ENCODE measurements around the gene ABCC3. TPM values are rescaled to one million over a fixed set of nuclear protein-coding genes. Genes with fewer than 3 reads are reported as not detected.

Gene ABCC3
- total RNA-seq, 1 donor from 2014 or later, result 0.73 TPM

DNA sequence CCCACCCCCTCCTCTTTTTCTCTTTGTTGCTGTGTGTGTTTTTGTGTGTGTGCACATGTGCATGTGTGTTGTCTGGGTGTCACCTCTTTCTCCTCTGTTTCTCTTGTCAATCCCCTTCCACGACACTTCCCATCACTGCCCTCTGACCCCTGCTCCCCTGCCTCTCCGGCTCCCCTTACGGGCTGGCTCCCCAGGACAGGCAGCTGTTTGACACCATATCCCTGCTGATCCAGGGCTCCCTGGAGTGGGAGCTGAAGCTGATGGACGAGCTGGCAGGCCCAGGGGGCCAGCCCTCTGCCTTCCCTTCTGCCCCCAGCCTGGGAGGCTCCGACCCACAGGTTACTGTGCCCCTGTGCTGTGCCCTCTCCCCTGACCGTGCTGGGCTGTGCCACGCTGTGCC is 15.2 kb upstream of the ABCC3 start:
- Mint-ChIP-seq H3K27me3 (ENCODE audit: unreplicated experiment) (peaks cover 4% of the 10 kb centered on the region), H3K9me3 (ENCODE audit: unreplicated experiment) (no peaks in the 10 kb centered on the region), H3K4me1 (ENCODE audit: unreplicated experiment) (peaks cover 8% of the 10 kb centered on the region), H3K36me3 (ENCODE audit: unreplicated experiment) (no peaks in the 10 kb centered on the region), H3K4me3 (ENCODE audit: unreplicated experiment) (no peak overlapping the region), H3K27ac (ENCODE audit: unreplicated experiment) (no peak overlapping the region)
- no peak for DNase-seq (ENCODE audit: extremely low spot score, unreplicated experiment)
- TF ChIP-seq CTCF (IDR thresholded peaks at IDR 0.05), result no peak

- Mint-ChIP-seq H3K36me3 (ENCODE audit: unreplicated experiment) (no peaks in the 10 kb centered on the region), H3K9me3 (ENCODE audit: unreplicated experiment) (no peaks in the 10 kb centered on the region), H3K4me3 (ENCODE audit: unreplicated experiment) (no peak overlapping the region), H3K27ac (ENCODE audit: unreplicated experiment) (no peak overlapping the region), H3K4me1 (ENCODE audit: unreplicated experiment) (peaks cover 8% of the 10 kb centered on the region), H3K27me3 (ENCODE audit: unreplicated experiment) (peaks cover 4% of the 10 kb centered on the region)
- no peak for TF ChIP-seq CTCF (IDR thresholded peaks at IDR 0.05)
- no peak for DNase-seq (ENCODE audit: extremely low spot score, unreplicated experiment)
These were observed 14.4 kb upstream of the ABCC3 start for GRCh38 chr17:50620237-50620636.

DNA sequence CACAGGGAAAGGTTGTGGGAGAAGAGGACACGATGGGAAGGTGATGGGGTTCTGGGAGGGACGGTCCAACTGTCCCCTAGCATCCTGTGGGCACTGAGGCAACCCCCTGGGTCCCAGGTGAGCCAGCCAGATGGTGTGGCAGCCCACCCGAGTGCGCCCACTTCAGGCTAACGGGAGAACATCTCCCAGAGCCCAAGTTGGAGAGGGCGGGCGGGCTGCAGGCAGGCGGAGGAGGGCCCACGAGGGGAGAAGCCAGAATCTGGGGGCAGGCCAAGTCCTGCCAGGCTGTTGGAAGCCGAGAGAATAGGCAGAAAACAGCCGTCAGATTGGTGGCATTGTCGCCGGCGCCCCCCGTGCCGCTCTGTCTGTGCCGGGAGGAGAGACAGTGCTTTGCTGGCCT is 13.8 kb upstream of the ABCC3 start:
- no peak overlapping the region for H3K27ac Mint-ChIP-seq (ENCODE audit: unreplicated experiment)
- H3K9me3 Mint-ChIP-seq (ENCODE audit: unreplicated experiment), result no peaks in the 10 kb centered on the region
- no peak for DNase-seq (ENCODE audit: extremely low spot score, unreplicated experiment)
- no peak overlapping the region for H3K4me3 Mint-ChIP-seq (ENCODE audit: unreplicated experiment)
- H3K27me3 Mint-ChIP-seq (ENCODE audit: unreplicated experiment), result peaks cover 4% of the 10 kb centered on the region
- no peaks in the 10 kb centered on the region for H3K36me3 Mint-ChIP-seq (ENCODE audit: unreplicated experiment)
- H3K4me1 Mint-ChIP-seq (ENCODE audit: unreplicated experiment), result peaks cover 8% of the 10 kb centered on the region
- no peak for TF ChIP-seq CTCF (IDR thresholded peaks at IDR 0.05)

- no peak overlapping the region for H3K27ac Mint-ChIP-seq (ENCODE audit: unreplicated experiment)
- DNase-seq (ENCODE audit: extremely low spot score, unreplicated experiment), result no peak
- H3K4me3 Mint-ChIP-seq (ENCODE audit: unreplicated experiment), result no peak overlapping the region
These were observed 13.1 kb upstream of the ABCC3 start for GRCh38 chr17:50621574-50622031.

DNA sequence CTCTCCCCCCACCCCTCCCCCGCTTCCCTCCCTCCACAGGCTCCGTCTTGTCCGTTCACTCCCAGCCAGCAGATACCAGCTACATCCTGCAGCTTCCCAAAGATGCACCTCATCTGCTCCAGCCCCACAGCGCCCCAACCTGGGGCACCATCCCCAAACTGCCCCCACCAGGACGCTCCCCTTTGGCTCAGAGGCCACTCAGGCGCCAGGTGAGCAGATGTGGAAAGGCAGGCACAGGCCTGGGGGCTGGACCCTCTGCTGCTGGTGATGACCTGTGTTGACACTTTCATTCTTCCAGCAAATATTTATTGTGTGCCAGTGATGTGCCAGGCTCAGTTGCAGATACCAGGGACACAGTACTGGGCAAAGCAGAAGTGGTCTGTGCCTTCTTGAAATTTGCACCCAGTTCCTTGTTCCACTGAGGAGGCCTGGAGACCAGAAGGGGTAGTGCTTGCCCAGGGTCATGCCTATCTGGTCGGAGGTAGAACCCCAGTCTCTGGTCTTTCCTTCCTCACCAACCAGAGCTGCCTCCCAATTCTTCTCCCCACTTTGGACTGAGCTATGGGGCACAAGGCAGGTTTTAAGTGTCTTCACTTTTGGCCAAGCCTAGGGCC is 10.3 kb upstream of the ABCC3 start:
- Mint-ChIP-seq H3K4me1 (ENCODE audit: unreplicated experiment) (peaks cover 8% of the 10 kb centered on the region), H3K27me3 (ENCODE audit: unreplicated experiment) (peaks cover 25% of the 10 kb centered on the region), H3K27ac (ENCODE audit: unreplicated experiment) (no peak overlapping the region), H3K9me3 (ENCODE audit: unreplicated experiment) (no peaks in the 10 kb centered on the region), H3K4me3 (ENCODE audit: unreplicated experiment) (no peak overlapping the region), H3K36me3 (ENCODE audit: unreplicated experiment) (no peaks in the 10 kb centered on the region)
- no peak for DNase-seq (ENCODE audit: extremely low spot score, unreplicated experiment)
- no peak for TF ChIP-seq CTCF (IDR thresholded peaks at IDR 0.05)

More at GRCh38 chr17:50621574-50622031, 13.1 kb upstream of the ABCC3 start:
- TF ChIP-seq CTCF (IDR thresholded peaks at IDR 0.05), result no peak
- Mint-ChIP-seq H3K9me3 (ENCODE audit: unreplicated experiment) (no peaks in the 10 kb centered on the region), H3K36me3 (ENCODE audit: unreplicated experiment) (no peaks in the 10 kb centered on the region), H3K4me1 (ENCODE audit: unreplicated experiment) (peaks cover 8% of the 10 kb centered on the region), H3K27me3 (ENCODE audit: unreplicated experiment) (peaks cover 4% of the 10 kb centered on the region)
